CD4-positive, alpha-beta T cell treated with Interleukin-15 for 4 hours (primary cell): ENCODE results near the gene USP17L28.
"Not testable (repeated sequence)": the region's sequence is repeated elsewhere in the genome, so short reads cannot be mapped to it uniquely, and the experiment has no call there.

Source experiments
- DNase-seq: peaks from one replicate; pipeline ENCODE4 v3.0.0-alpha.2; 2020; ENCODE audit warnings: low spot score

USP17L28 gene, protein sequence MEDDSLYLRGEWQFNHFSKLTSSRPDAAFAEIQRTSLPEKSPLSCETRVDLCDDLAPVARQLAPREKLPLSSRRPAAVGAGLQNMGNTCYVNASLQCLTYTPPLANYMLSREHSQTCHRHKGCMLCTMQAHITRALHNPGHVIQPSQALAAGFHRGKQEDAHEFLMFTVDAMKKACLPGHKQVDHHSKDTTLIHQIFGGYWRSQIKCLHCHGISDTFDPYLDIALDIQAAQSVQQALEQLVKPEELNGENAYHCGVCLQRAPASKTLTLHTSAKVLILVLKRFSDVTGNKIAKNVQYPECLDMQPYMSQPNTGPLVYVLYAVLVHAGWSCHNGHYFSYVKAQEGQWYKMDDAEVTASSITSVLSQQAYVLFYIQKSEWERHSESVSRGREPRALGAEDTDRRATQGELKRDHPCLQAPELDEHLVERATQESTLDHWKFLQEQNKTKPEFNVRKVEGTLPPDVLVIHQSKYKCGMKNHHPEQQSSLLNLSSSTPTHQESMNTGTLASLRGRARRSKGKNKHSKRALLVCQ

DNA sequence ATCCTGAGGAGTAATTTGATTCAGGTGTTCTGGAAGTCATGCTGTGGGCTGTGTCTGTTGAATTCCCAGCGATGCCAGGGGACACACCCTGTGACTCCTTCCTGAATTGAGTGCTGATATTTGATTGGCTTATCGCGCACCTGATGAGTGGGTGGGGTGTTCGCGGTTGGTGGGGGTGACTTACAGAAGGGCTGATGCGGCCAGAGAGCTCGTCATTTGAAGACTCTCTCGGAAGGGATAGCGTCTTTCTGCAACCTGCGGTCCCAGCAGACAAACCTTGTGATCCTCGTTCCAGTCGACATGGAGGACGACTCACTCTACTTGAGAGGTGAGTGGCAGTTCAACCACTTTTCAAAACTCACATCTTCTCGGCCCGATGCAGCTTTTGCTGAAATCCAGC lies at the start of gene USP17L28:
TSS of gene USP17L28 (plus strand) at position 301 of the 400 bp plus-strand sequence. CDS start at position 301, 0 bp downstream.
- not testable (repeated sequence) for DNase-seq

DNA sequence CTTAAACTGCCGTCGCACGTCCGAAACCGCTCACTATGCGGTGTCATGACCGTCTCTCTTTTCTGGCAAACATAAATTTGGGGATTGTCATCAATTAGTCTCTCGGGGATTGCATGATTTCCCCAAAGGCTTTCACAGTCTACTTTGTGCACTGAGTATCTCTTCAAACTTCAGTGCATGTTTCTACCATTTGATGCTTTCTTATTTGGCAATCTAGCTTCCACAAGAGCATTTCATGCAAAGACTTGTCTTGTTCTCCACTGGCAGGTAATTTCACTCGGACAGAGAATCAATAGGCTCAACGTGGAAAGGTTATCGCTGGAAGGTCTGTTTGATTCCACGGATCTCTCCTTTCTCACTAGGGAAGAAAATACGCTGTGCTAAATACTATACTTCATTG lies 24.5 kb upstream of the USP17L28 start:
- DNase-seq: not testable (repeated sequence)

DNA sequence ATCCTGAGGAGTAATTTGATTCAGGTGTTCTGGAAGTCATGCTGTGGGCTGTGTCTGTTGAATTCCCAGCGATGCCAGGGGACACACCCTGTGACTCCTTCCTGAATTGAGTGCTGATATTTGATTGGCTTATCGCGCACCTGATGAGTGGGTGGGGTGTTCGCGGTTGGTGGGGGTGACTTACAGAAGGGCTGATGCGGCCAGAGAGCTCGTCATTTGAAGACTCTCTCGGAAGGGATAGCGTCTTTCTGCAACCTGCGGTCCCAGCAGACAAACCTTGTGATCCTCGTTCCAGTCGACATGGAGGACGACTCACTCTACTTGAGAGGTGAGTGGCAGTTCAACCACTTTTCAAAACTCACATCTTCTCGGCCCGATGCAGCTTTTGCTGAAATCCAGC lies 23.8 kb upstream of the USP17L28 start, which contains the start of gene USP17L24:
TSS of gene USP17L24 (plus strand) at position 301 of the 400 bp plus-strand sequence. CDS start at position 301, 0 bp downstream.
- DNase-seq: not testable (repeated sequence)

DNA sequence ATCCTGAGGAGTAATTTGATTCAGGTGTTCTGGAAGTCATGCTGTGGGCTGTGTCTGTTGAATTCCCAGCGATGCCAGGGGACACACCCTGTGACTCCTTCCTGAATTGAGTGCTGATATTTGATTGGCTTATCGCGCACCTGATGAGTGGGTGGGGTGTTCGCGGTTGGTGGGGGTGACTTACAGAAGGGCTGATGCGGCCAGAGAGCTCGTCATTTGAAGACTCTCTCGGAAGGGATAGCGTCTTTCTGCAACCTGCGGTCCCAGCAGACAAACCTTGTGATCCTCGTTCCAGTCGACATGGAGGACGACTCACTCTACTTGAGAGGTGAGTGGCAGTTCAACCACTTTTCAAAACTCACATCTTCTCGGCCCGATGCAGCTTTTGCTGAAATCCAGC lies 19.1 kb upstream of the USP17L28 start, which contains the start of gene USP17L25:
TSS of gene USP17L25 (plus strand) at position 301 of the 400 bp plus-strand sequence. CDS start at position 301, 0 bp downstream.
- not testable (repeated sequence) for DNase-seq

DNA sequence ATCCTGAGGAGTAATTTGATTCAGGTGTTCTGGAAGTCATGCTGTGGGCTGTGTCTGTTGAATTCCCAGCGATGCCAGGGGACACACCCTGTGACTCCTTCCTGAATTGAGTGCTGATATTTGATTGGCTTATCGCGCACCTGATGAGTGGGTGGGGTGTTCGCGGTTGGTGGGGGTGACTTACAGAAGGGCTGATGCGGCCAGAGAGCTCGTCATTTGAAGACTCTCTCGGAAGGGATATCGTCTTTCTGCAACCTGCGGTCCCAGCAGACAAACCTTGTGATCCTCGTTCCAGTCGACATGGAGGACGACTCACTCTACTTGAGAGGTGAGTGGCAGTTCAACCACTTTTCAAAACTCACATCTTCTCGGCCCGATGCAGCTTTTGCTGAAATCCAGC lies 14.3 kb upstream of the USP17L28 start, which contains the start of gene USP17L26:
TSS of gene USP17L26 (plus strand) at position 301 of the 400 bp plus-strand sequence. CDS start at position 301, 0 bp downstream.
- DNase-seq: not testable (repeated sequence)

DNA sequence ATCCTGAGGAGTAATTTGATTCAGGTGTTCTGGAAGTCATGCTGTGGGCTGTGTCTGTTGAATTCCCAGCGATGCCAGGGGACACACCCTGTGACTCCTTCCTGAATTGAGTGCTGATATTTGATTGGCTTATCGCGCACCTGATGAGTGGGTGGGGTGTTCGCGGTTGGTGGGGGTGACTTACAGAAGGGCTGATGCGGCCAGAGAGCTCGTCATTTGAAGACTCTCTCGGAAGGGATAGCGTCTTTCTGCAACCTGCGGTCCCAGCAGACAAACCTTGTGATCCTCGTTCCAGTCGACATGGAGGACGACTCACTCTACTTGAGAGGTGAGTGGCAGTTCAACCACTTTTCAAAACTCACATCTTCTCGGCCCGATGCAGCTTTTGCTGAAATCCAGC lies 9.6 kb upstream of the USP17L28 start, which contains the start of gene USP17L5:
TSS of gene USP17L5 (plus strand) at position 301 of the 400 bp plus-strand sequence. CDS start at position 301, 0 bp downstream.
- DNase-seq: not testable (repeated sequence)

DNA sequence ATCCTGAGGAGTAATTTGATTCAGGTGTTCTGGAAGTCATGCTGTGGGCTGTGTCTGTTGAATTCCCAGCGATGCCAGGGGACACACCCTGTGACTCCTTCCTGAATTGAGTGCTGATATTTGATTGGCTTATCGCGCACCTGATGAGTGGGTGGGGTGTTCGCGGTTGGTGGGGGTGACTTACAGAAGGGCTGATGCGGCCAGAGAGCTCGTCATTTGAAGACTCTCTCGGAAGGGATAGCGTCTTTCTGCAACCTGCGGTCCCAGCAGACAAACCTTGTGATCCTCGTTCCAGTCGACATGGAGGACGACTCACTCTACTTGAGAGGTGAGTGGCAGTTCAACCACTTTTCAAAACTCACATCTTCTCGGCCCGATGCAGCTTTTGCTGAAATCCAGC lies 4.8 kb upstream of the USP17L28 start, which contains the start of gene USP17L27:
TSS of gene USP17L27 (plus strand) at position 301 of the 400 bp plus-strand sequence. CDS start at position 301, 0 bp downstream.
- DNase-seq: not testable (repeated sequence)

DNA sequence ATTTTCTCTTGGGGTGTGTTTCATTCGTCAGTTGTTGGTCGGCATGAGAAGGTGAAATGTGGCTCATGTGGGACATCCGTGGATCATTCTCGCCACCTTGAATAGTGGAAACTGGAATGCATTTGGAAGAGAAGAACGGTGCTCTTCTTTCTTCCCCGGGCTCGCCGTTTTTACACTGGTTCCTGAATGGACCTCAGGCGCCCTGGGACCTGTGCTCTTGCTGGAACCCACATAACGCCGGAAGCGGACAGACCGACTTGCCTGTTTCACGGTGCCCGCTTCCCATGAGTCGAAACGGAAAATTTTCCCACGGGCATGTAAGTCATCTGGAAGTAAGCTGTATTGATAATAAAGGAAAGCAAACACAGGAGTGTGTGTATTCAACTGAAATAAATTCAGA lies 2.2 kb downstream of the USP17L28 start:
- DNase-seq: not testable (repeated sequence)

DNA sequence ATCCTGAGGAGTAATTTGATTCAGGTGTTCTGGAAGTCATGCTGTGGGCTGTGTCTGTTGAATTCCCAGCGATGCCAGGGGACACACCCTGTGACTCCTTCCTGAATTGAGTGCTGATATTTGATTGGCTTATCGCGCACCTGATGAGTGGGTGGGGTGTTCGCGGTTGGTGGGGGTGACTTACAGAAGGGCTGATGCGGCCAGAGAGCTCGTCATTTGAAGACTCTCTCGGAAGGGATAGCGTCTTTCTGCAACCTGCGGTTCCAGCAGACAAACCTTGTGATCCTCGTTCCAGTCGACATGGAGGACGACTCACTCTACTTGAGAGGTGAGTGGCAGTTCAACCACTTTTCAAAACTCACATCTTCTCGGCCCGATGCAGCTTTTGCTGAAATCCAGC lies 4.6 kb downstream of the USP17L28 start, which contains the start of gene USP17L29:
TSS of gene USP17L29 (plus strand) at position 301 of the 400 bp plus-strand sequence. CDS start at position 301, 0 bp downstream.
- DNase-seq: not testable (repeated sequence)

DNA sequence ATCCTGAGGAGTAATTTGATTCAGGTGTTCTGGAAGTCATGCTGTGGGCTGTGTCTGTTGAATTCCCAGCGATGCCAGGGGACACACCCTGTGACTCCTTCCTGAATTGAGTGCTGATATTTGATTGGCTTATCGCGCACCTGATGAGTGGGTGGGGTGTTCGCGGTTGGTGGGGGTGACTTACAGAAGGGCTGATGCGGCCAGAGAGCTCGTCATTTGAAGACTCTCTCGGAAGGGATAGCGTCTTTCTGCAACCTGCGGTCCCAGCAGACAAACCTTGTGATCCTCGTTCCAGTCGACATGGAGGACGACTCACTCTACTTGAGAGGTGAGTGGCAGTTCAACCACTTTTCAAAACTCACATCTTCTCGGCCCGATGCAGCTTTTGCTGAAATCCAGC lies 14.1 kb downstream of the USP17L28 start, which contains the start of gene USP17L30:
TSS of gene USP17L30 (plus strand) at position 301 of the 400 bp plus-strand sequence. CDS start at position 301, 0 bp downstream.
- DNase-seq: not testable (repeated sequence)

DNA sequence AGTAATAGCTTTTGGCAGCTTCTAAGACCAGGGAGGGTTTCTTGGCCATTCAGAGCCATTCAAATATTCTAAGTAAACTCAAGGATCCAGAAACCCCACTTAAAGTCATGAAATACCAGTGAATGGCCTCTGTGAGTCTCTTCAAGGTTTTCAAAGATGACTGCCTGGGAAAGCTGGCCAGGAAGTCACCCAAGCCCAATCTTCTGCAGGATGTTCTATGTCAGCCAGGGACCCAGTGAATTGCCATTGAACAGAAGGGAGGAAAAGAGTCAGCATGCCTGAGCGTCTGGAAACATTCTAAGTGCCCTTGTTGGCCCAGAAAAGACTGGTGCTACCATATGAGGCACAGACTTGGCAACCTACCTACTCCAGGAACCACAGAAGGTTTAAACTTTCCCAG lies 31.2 kb downstream of the USP17L28 start:
- DNase-seq: not testable (repeated sequence)

DNA sequence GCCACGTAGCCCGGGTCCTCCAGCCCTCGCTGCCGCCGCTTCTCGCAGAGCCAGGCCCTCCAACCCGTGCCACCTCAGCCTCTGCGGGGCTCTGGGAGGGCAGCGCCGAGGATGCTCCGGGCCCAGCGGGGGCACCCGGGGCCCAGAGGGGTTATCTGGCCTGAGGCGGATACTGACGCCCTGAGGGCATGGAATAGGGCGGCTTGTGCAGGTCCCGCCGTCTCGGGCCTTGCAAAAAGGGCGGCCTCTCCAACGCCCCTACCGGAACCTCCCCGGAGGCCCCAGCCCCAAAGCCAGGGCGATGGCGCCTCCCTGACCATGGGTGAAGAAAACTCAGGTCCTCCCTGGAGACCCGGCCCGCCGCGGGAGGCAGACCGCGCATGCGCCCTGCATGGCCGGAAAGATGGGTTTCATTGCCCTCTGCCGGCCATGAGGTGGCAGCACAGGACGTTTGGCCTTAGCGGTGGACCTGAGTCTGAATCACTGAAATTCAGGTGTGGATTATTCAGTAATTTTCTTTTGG lies 32.4 kb downstream of the USP17L28 start:
- peak; percentile 50 for DNase-seq

DNA sequence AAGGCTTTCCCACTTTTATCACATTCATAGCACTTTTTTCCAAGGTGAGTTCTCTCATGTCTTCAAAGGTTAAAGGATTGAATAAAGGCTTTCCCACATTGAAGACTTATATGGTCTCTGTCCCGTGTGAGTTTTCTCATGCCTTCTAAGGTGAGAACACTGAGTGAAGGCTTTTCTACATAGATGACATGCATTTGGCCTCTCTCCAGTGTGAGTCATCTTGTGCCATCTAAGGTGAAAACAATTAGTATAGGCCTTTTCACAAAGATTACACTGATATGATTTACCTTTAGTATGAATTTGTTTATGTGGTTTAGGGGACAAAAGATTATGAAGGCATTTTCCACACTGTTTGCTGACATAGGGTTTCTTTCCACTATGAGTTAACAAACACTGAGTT lies 35.4 kb downstream of the USP17L28 start:
- no peak for DNase-seq

DNA sequence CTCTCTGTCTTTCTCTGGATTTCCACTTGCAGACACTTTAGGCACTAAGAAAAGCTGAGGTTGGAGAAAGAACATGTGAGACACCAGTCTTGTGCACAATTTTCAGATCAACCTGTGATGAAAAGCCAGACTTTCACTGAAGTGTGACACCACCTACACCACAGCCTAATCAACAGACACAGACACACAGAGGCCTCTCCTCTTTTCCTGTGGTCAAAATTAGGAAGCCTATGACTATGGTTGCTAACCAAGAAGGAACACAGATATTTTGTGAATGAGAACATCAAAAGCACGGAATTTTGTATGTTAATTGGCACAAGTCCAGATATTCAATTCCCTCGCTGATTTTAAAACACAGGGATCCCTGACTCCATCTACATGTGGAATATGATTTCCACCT lies 40.3 kb downstream of the USP17L28 start:
- DNase-seq: not testable (repeated sequence)
